ENCODE data around the gene SH3TC1. TPM values are rescaled to one million over a fixed set of nuclear protein-coding genes. Genes with fewer than 3 reads are reported as not detected.

The SH3TC1 gene
- total RNA-seq, 1 donor from 2014 or later: 50.6 TPM

DNA sequence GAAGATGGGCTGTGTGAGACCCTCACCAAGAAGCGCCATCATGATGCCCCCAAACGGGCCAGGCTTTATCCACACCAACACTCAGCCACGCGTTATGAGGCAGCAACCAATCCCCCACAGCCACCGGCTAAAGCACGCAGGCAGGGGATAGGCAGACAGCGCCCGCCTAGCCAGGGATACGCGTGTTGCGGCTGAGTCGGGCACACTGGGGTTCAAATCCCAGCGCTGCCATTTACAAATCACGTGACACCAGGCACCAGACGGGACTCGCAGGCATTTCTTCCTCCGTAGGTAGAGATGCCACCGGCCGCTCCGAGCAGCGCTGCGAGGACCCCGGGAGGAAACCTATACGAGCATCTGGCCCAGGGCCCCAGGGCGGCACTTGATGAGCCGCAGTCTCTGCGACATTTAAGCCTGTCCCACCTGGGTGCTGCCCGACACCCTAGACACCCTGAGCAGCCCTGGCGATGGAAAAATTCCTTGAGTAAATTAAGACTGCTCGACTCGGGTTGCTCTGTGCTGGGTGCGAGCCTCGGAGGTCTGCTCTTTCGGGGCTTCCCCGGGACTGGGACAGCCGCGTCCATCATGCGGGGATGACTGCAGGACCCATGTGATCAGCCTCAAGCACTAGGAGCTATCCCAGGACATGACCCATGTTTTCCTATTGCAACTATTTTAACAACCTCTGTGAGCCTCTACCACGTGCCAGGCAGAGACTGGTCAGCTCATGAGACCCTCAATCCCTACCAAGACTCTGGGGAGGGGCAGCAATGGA, 46.8 kb upstream of the SH3TC1 start:
- H3K4me3 ChIP-seq: no peak overlapping the region
- TF ChIP-seq POLR2A (IDR thresholded peaks at IDR 0.05): no peak
- TF ChIP-seq, protein P1, sequence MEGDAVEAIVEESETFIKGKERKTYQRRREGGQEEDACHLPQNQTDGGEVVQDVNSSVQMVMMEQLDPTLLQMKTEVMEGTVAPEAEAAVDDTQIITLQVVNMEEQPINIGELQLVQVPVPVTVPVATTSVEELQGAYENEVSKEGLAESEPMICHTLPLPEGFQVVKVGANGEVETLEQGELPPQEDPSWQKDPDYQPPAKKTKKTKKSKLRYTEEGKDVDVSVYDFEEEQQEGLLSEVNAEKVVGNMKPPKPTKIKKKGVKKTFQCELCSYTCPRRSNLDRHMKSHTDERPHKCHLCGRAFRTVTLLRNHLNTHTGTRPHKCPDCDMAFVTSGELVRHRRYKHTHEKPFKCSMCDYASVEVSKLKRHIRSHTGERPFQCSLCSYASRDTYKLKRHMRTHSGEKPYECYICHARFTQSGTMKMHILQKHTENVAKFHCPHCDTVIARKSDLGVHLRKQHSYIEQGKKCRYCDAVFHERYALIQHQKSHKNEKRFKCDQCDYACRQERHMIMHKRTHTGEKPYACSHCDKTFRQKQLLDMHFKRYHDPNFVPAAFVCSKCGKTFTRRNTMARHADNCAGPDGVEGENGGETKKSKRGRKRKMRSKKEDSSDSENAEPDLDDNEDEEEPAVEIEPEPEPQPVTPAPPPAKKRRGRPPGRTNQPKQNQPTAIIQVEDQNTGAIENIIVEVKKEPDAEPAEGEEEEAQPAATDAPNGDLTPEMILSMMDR (IDR thresholded peaks at IDR 0.05): no peak
- TF ChIP-seq POLR2AphosphoS5 (IDR thresholded peaks at IDR 0.05; ENCODE audit: insufficient read depth in 1 of 2, low read depth in 1 of 2): no peak

DNA sequence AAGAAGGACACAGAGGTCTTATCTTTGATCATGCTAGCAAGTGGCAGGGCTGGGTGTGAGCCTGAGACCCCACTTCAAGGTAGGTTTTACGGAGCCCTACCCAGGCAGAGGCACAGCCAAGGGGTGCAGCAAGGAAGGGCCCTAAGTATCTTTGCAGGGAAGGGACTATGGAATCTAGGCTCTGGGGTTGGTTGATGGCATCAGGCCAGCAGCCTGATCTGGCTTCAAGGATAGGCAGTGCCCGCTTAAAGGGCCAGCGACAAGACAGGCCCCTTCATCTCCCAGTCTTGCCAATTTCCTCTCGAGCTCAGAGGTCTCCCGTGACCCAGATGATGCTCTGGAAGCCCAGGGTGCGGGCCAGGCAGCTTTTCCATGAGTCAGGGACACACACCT, 46.2 kb upstream of the SH3TC1 start:
- TF ChIP-seq POLR2AphosphoS5 (IDR thresholded peaks at IDR 0.05; ENCODE audit: insufficient read depth in 1 of 2, low read depth in 1 of 2): no peak
- no peak for TF ChIP-seq POLR2A (IDR thresholded peaks at IDR 0.05)
- Histone ChIP-seq H3K36me3 (no peaks in the 10 kb centered on the region), H3K27me3 (peaks cover under 1% of the 10 kb centered on the region), H3K4me1 (peaks cover 9% of the 10 kb centered on the region), H3K27ac (no peak overlapping the region), H3K9me3 (no peaks in the 10 kb centered on the region), H3K4me3 (no peak overlapping the region)
- intact Hi-C loops (cut with DNase I): no loop called here
- DNase-seq (ENCODE audit: extremely low spot score in 2 of 2): no peak

More for the DNA sequence above, 46.8 kb upstream of the SH3TC1 start:
- no peak overlapping the region for H3K27ac ChIP-seq
- H3K9me3 ChIP-seq: no peaks in the 10 kb centered on the region
- H3K4me1 ChIP-seq: peaks cover 4% of the 10 kb centered on the region
- no peaks in the 10 kb centered on the region for H3K27me3 ChIP-seq
- no peaks in the 10 kb centered on the region for H3K36me3 ChIP-seq
- DNase-seq (ENCODE audit: extremely low spot score in 2 of 2): no peak
- intact Hi-C loops (cut with DNase I): no loop called here

DNA sequence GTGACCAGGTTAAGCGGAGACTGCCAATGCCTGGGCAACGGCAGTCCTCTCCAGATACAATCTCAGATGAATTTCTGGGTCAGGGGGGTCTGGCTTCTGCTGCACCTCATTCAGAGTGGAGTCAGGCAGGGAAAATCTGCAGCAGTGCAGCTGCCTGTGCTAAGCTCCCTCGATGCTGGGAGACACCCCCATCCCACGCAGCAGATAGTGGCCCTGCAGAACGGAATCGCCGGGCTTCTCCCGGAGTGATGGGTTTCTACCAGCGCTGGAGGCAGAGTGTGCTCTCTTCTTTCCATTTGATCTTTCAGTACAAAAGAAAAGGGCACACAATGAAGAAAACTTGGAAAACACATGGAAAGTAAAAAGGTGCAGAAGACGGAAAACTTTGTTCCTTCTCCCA, 45.6 kb upstream of the SH3TC1 start:
- Histone ChIP-seq H3K4me1 (peaks cover 15% of the 10 kb centered on the region), H3K4me3 (no peak overlapping the region), H3K27me3 (peaks cover 5% of the 10 kb centered on the region), H3K9me3 (no peaks in the 10 kb centered on the region), H3K36me3 (no peaks in the 10 kb centered on the region), H3K27ac (no peak overlapping the region)
- TF ChIP-seq POLR2AphosphoS5 (IDR thresholded peaks at IDR 0.05; ENCODE audit: insufficient read depth in 1 of 2, low read depth in 1 of 2): no peak
- TF ChIP-seq, protein P1 (IDR thresholded peaks at IDR 0.05): no peak
- no peak for TF ChIP-seq POLR2A (IDR thresholded peaks at IDR 0.05)
- no peak for DNase-seq (ENCODE audit: extremely low spot score in 2 of 2)
- intact Hi-C loops (cut with DNase I): no loop called here

DNA sequence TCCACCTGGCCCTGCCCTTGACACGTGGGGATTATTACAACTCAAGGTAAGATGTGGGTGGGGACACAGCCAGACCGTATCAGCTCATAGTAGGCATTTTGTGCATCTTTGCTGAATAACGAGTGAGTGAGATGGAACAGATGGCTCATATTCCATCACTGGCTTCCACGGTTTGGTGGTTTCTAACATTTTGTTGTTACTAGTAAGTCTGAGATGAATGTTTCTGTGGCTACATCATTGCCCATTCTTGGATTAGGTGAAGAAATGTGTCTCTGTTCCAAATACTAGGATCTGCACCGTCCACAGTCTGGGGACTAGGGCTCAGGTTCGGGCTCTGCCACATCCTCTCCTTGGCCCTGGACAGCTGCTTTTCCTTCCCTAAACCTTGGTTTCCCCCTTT, 44.0 kb upstream of the SH3TC1 start:
- no peak for DNase-seq (ENCODE audit: extremely low spot score in 2 of 2)
- Histone ChIP-seq H3K4me1 (peaks cover 26% of the 10 kb centered on the region), H3K27ac (no peak overlapping the region), H3K36me3 (no peaks in the 10 kb centered on the region), H3K27me3 (peaks cover 5% of the 10 kb centered on the region), H3K4me3 (no peak overlapping the region), H3K9me3 (no peaks in the 10 kb centered on the region)
- TF ChIP-seq, protein P1 (IDR thresholded peaks at IDR 0.05): no peak
- TF ChIP-seq POLR2AphosphoS5 (IDR thresholded peaks at IDR 0.05; ENCODE audit: insufficient read depth in 1 of 2, low read depth in 1 of 2): no peak
- no peak for TF ChIP-seq POLR2A (IDR thresholded peaks at IDR 0.05)
- intact Hi-C loops (cut with DNase I): no loop called here

DNA sequence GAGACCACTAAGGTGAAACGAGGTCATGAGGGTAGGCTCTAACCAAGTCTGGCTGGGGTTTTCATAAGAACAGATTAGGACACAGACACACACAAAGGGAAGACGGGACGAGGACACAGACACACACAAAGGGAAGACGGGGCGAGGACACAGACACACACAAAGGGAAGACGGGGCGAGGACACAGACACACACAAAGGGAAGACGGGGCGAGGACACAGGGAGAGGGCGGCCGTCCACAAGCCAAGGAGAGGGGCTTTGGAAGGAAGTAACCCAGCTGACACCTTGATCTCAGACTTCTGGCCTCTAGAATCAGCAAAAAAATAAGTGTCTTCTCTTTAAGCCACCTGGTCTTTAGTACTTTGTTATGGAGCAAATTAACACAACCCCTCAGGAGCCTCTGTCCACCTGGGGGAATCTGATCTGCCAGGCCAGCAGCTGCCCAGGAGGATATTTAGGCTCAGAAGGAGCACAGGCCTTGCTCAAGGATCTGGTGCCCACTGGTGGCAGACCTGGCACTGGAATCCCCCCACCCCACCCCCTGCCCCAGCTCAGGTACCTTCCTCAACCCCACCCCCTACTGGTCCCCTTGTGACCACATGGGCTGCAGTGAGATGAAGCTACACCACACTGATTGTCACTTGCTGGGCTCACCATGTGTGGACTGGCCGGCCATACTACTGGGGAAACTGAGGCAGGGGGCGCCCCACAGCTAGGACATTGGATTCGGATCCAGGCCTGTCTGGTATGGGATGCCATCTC, 43.2 kb upstream of the SH3TC1 start:
- Histone ChIP-seq H3K4me3 (no peak overlapping the region), H3K27me3 (peaks cover 5% of the 10 kb centered on the region), H3K9me3 (no peaks in the 10 kb centered on the region), H3K4me1 (peaks cover 30% of the 10 kb centered on the region), H3K36me3 (no peaks in the 10 kb centered on the region), H3K27ac (no peak overlapping the region)
- TF ChIP-seq POLR2A (IDR thresholded peaks at IDR 0.05) (no peak), POLR2AphosphoS5 (IDR thresholded peaks at IDR 0.05; ENCODE audit: insufficient read depth in 1 of 2, low read depth in 1 of 2) (no peak)
- TF ChIP-seq, protein P1 (IDR thresholded peaks at IDR 0.05): no peak
- intact Hi-C loops (cut with DNase I): no loop called here
- no peak for DNase-seq (ENCODE audit: extremely low spot score in 2 of 2)

All from vagina (tissue), 2 donors.